Stimulated activated CD4-positive, alpha-beta T cell treated with anti-CD3 and anti-CD28 coated beads, Interleukin-1b, Interleukin-23, amount 100 ng/mL, for 1 hour (primary cell): ENCODE measurements around the gene MPPED1.

Experiments used
- DNase-seq, 2 donors: peaks; one replicate each; pipeline ENCODE4 v3.0.0-alpha.2; 2020; ENCODE audit warnings: low read depth in 2 of 2

MPPED1 gene

DNA sequence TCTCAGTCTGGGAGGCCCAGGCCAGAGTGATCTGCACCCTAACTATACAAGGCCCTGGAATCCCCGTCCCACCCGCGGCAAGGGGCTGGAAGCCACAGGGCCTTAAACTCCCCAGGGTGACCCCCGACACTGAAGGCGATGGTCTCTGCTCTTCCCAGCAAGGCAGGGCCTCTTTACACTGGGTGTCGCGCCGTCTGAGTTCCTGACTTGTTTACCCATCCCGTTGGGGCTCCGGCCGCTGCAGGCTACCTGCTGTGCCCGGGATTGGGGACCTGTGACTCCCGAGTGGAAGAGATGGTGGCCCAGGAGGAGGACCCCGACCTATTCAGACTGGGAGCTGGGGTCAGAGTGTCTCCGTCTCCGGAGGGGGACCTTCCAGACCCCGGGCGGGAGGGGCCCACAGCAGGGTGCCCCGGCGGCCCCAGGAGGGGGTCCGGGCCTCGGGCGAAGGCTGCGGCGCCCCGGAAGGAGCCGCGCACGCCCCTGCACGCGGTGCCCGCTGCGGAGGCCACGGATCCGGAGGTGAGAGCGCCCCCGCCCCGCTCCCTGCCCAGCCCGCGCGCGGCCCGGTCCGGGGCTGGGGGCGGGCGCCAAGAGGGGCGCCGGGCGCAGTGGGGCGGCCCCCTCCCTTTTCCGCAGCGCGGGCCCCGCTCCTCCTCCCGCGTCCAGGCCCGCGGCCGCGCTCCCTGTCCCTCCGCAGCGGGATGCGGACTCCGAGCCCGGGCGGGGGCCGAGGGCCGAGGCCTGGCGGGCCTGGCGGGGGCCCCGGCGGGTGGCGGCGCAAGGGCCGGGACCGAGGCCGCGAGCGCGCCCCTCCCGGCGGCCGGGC, 560 bp upstream of the MPPED1 start:
- DNase-seq = no peak

DNA sequence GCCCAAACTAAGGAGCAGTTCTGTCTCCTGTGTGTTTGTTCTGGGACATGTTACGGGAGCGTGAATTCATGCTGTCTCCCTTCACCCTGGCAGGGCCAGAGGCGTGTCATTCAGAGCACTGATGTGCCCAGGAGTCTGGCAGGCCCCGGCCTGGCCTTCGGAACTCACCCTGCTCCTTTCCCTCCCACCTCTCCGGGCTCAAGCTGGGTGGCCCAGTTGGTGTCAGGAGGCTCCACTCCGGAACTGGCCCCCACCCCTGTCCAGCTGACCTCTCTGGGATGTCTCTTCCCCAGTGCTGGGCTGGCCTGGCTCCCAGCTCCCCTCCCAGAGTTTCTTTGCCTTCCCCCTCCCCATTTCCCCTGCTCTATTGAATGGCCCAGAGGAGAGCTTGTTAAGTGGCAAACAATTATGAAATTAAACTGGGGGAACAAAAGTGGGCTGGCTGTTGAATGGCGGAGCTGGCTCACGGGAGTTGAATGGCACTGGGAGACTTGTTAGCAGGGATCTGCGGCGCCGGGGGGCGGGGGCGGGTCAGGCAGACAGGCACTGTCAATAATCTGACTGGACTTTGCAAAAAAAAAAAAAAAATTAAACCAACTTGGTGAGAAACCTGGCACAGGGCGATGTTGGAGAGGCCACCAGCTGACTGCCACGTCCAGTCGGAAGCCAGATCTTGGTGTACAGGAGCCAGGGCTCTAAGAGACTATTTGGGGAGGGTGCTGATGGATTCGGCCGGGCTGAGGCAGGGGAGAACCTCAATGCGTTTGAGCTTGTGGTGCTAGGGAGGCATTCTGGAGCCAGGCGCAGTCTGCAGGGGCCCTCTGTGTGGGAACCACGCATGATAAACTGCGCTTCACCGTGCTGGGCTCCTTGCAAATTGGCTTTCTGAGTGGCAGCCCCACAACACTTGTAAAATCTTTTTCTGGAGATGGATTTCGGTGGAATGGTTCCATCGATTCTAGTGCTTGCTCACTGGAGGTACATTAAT, 1.3 kb downstream of the MPPED1 start:
- DNase-seq = no peak

DNA sequence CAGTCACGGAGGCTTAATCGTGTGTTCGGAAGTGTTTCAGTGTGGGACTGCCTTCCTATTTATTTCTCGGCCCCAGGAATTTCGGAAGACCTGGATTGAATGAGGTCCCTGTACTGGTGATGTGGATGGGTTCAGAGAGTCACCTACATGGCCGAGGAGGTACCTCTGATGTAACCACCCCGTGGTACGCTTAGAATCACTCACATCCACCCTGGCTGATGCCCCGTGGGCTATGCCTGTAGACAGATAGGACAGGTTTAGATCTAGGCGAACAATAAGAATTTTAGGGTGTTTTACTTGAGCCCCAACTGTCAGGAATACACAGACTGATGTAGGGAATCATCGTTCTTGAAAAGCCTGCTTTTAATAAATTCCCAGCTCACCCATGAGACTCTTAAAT, 2.0 kb downstream of the MPPED1 start:
- no peak for DNase-seq

DNA sequence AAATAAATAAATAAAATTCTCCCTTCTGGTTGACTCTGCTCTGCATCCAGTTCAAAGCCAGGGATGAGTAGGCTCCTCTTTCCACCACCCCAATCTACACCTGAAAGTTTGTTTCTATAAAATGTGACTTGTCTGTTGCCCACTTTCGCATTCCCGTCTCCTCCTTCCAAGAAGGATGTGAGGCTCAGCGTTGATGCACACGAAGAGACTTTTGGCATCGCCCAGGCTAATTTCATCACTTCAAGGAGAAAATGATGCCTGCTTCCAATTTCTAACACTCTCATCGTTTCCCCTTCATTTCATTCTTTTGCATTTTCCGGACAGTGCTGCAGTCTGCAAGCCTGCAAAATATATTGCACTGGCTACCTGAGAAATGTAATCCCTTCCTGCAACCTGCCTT, 3.9 kb downstream of the MPPED1 start:
- DNase-seq = no peak

DNA sequence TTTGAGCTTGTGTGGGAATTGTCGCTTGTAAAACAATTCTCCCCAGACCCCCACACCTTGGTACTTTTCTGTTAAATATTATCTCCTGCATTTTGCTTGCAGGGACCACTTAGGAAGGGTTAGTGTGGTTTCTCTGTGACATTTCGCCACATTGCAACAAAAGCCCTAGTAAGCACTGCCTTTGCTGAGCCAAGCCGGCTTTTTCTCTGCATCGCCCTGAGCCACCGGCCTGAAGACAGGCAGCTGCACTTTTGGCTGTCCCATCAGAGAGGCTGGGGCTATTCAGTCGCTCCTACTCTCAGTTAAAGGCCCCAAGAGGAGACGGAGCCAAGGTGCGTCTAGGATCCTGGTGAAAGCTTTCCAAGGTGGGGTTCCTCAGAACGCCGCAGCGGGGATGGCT, 5.7 kb downstream of the MPPED1 start:
- DNase-seq = no peak

DNA sequence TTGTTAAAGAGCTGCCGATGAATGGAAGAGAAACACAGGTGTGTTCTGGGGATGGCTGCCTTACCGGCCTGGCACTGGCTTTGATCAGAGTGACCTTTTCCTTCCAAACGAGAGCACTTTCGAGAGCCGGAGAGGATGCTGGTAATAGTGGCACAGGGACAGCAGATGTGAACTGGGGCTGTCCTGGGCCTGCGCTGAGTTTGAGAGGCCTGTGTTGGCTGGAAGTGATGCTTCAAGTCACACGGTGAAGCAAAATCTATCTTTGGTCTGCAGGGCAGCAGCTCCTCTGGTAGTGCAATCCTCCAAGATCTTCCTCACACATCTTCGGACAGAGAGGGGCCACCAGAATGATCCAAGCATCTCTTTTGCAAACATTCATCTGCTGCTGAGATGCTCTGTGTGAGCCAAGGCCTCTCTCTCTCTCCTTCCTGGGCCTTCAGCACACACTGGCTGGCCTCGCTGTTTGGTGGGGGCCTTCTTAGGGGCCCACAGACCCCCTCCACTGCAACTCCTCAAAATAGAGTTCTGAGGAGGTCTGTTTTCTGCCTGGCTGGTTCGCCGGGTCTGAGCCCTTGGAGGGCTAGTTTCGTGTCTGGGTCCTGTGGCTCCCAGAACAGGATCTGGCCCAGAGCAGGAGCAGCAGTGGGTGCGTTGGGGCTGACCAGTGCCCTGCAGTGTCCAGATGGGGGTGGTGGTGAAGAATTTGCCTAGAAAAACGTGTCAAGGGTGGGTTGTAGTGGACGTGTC, 6.4 kb downstream of the MPPED1 start:
- DNase-seq = no peak

DNA sequence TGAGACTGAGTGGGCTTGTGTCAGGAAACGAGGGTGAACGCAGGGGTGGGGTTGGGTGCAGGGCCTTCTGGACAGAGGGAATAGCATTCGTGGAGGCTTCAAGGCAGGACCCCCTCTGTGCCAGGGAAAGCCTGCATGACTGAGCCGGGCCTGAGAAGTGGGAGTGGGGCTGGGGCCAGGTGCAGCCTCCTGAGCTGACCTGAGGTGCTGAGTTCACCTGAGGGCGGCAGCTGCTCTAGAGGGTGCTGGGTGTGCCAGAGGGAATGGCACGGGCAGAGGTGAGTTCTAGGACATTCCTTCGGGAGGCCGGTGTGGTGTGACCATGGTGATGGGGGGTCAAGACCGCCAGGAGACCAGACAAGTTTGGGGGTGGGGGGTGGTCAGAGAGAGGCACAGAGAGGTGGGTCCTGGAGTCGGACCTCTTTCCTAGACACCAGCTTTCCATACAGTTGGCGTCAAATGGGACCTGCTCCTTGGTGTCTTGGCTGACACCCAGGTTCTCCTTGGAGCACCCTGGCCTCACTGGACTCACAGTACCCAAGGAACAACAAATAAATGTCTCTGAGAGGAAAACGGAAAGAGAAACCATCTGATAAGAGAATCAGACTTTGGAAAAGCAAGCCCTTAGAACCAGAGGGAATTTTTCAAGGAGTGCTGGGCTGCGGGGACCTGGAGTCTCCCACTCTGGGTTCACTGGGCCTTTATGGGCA, 7.7 kb downstream of the MPPED1 start:
- no peak for DNase-seq

DNA sequence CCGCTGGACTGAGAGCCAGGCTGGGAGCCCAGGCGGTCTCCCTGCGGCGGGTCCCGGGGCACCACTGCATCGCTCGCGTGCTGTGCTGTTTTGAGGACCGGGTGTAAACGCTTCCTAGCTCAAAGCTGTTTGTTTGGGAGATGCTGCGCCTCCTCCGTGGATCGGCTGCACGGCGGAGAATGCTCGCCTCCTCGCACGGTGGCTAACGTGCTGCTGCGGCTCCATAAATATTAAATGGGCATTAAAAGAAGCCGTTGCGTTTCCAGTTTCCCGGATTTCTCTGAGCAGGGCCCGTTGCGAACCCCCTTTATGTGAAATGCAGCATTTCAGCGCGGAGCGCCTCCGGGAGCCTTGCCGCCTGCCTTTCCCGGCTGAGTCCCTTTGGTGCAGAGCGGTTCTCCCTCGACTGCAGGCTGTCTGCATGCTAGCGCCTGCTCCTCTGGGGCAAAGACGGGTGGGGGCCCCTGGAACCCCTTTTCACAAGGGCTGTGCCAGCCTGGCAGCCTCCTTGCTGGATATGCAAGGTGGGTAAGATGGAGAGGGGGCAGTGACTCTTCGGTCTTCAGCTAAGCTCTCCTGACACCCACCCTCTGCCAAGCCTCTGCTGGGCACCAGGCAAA, 9.3 kb downstream of the MPPED1 start:
- no peak for DNase-seq

DNA sequence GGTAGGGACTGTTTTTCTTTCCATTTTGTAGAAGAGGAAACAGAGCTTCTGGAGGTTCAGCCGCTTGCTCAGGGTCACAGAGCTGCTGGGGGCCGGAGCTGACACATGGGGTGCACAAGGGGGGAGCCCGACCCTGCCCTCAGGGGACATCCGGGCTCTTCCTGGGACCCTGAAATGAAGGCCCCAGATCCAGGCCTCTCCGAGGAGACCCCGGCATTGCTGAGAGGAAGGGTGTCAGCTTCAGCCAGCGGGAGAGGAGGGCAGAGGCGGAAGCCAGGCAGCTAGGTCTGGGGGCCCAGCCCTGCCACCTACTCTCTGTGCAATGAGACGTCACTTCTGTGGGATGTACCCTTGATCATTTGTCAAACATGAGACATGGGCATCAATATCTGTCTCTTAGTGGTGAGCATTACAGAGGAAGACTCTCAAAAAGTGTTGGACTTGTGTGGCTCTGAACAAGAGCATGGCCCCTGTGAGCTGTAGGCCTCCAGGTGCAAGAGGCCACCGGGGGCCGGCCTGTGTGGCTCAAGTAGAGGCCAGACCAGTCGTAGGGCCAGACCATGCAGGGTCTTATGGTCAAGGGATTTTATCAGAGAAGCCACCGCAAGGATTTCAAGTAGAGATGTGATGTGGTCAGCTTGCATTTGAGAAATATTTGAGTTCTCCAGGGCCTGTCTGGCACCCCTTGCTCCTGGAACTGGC, 10.3 kb downstream of the MPPED1 start:
- no peak for DNase-seq

DNA sequence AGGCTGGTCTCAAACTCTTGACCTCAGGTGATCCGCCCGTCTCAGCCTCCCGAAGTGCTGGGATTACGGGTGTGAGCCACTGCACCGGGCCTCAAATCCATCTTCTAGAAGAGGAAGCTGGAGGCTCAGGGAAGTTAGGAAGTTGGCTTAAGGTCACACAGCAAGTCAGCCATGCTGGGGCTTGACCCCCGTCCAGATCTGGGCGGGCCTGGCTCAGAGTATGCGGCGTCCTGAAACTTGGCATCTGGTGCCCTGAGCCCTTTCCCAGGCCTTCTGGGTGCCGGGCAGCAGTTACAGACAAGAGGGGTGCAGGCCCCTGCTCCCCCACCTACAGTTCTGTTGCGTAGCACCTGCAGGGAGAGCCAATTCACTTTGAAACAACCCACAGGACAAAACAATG, 11.2 kb downstream of the MPPED1 start:
- no peak for DNase-seq

DNA sequence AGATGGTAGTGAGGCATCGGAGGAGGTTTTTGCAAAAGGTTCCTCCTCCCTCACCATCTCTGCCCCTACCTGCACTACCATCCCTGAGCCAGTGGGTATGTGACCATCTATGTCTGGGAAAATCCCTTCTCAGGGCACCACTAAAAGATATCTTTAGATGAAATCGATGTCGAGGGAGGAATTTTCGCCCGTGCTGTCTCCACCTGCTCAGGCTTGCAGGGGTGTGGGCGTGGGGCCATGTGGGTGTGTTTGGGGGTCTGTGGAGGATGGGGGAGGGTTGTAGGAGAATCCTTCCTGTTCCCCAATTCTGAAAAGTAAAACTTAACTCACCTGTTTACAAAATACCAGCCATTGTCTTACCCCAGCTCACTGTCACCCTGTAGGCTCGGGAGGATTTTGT, 12.4 kb downstream of the MPPED1 start:
- DNase-seq = no peak

DNA sequence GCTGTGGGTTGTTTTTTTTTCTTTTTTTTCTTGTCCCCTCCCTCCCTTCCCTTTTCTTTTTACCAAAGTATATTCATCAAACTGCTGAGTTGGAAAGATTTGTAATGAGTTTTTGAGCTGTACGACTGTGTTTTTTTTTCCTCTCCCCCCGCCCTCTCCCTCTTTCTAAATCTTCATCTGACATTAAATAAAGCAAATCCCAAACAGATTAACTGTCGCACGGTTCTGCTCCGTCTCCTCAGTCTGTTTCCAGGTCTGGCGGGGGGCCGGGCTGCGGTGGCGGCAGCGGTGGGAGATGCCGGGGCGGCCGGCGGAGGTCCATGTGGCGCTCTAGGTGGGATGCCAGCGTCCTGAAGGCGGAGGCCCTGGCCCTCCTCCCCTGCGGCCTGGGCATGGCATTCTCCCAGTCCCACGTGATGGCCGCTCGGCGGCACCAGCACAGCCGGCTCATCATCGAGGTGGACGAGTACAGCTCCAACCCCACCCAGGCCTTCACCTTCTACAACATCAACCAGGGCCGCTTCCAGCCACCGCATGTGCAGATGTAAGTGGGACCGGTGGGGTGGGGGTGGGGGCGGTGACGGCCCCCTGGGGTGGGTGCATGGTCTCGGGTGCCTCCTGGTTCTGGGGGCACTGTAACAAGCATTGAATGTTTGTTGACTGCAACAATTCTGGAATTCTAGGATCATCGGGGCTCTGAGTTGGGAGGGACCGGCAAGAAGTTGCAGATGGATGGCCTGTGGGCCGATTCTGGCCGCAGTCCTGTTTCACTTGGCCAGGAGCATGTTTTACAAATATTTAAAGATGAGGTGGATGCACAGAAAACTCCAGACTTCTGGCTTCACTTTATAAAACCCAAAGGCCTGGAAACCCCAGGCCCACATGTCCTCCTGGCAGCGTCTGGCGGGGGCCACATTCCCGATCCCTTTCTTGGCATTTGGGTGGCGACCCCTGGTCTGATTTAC, 13.1 kb downstream of the MPPED1 start:
- DNase-seq = no peak

DNA sequence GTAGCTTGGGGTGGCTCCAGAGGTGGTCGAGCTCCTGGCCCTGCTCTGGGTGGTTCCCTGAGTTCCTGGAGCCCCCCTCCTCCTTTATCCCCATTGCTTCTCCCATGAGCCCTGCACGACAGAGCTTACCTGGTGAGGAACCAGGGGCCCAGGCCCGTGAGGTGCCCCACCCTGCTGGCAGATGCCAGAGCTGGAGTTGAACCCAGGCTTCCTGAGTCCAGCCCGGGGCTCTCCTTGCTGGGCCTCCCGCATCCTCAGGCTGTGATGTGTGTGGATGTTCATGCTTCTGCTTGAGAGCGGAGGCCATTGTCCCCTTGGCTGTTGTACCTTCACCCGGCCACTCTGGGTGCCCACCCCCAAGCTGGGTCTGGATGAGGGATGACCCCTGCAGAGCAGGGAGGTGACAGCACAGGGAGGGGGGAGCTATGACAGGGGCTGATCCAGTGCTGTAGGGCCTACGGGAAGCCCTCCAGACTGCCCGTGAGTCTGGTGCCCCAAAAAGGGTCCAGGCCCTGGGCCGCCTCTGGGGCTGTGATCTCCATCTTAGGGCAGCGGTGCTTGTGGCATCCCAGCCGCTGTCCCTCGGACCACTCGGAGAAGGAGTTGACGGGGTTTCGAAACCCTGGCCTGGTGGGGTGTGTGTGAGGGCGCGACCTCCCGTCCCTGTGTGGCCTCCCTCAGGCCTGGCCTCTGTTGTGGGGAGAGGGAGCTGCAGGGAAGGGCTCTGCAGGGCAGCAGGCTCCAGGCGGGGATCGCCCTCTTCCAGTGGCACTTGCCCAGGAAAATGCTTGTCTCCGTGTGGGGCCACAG, 14.4 kb downstream of the MPPED1 start:
- DNase-seq = no peak

DNA sequence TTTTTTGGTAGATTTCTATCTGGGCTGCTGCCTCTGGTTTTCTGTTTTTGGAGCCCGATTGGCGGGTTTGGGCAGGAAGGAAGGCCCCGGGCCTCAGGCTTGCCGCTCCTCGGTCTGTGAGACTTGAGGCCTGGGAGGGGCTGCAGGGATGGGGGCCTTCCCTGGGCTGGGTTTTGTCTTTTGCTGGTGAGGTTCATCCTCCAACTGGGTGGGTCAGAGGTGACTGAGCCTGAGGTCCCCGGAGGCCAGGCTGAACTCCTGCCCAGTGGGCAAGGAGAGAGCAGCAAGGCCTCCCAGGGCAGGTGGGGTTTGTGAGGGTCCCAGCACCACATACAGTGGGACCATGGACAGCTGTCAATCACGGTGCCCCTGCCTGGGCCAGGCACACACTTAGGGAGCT, 15.0 kb downstream of the MPPED1 start:
- DNase-seq = no peak

DNA sequence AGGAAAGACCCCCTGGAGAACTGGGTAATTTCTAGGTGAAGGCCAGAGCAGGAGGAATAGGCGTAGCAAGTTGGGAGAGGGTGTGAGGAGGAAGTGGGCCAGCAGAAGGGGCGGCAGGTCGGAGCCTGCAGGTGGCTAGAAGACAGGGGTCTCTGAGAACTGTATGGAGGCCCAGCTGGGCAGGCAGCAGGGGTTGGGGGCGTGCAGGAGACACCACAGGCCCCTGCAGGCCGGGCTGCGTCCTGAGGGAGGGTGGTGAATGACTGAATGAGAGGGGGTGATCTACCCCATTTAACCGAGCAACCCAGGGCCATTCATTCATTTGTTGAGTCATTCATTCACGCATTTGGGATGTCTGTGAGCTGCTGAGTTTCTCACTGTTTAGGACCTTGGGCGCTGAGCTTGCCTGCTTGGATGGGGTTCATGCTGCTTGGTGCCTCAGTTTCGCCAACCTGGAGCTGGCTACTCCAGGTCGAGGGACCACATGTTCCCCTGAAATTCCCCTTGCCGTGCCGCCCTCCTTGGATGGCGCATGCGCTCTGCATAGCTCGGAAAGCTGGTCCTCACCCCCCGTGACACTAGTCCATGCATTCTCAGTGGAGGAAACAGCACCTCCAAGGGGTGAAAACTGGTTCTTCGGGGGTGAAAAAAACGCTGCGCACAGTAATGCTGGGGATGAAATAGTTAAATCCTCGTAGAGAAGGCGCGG, 15.6 kb downstream of the MPPED1 start:
- no peak for DNase-seq

DNA sequence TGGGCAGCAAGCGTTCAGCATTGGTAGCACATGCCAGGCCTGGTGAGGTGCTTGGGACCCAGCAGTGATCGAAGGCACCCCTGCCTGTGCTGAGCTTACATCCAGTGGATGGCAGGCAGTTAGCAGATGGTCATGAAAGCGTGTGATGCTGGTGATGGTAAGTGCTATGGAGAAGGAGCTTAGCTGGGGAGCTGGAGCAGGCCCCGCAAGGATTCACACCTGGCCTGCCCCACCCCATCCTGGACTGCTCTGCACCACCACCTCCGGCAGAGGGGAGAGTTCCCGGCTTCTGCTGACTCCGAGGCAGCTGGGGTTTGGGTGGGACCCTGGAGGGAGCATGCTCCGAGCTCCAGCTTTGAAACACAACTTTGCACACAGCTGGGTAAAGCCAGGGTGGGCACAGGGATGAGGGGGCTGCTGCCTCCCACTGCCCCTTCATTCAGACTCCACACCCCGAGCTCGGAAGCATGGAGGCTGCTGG, 16.2 kb downstream of the MPPED1 start:
- DNase-seq = no peak

DNA sequence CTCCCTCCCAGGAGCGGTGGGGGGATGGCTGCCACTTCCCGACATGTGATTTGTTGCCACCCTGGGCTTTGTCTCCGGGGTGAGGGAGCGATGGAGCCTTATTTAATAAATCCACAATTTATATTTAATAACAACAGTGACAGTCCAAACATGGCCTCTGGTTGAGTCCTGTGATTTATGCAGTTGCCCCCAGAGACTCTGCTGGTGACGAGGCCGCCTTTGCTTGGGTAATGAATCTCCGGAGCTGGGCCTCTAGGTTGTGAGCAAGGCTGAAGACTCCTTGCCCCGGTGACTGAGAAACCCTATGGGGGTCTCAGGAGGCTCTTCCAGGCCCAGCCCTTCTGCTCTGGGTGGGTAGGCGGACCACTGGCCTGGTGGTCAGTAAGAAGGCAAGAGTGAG, 16.7 kb downstream of the MPPED1 start:
- DNase-seq = no peak

DNA sequence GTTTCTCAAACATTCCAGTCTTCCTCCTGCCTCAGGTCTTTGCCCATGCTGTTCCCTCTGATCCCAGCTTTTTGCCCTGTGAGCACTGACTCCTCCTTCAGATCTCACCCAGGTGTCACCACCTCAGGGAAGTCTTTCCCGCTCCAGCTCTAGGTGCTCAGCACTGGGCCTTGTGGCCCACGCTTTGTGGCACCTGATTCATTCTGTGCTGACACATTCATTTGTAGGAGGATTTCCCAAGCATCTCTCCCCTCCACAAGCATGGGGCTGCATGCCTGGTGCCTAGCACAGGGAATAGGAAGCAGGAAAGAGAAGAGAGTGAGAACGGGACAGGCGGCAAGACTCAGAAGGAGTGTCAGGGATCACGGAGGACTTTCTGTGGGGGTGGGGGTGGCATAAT, 17.6 kb downstream of the MPPED1 start:
- no peak for DNase-seq
